ENCODE results near the gene SMTN.

The SMTN gene

GRCh38 chr22:31079095-31079642, 1.9 kb upstream of the SMTN start:
- TF ChIP-seq JUND (IDR thresholded peaks at IDR 0.05; ENCODE audit: low read depth): no peak
- peak in 1 of 2 experiments; percentile 58 for DNase-seq (ENCODE audit: low read depth in 1 of 2, low spot score in 1 of 2)
- in situ Hi-C loops (cut with HindIII; ENCODE audit: low pct_unique_long_range_greater_than_20kb, low sequenced_read_pairs): no loop called here

DNA sequence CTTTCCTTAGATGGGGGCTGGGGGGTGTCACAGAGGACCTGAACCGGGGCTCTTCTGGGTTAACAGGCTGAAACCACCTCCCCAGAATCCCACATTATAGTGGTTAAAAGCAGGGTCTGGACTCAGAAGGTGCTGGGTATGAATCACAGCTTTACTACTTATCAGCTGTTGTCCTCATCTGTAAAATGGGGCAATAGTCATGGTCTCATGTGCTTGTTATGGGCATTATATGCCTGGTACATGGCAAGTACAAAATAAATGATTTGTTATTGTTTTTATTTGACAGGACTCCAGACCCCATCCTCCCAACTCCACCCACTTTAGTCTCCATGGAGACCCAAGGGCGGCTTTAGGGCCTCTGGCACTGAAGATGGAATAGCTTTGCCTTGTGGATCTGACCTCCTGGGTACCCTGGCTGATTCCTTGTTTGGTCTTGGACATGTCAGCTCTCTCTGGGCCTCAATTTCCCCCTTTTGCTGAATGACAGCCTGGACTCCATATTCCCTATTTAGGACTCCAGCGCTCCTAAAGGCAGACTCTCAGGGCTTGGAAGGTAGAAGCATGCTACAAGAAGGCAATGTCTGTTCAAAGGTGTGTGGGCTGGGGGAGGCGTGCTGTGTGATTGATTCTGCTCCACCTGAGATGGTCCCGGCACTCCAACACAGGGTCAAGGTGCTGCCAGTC, 812 bp upstream of the SMTN start:
- DNase-seq (ENCODE audit: low read depth in 1 of 2, low spot score in 1 of 2): no peak
- no peak for TF ChIP-seq JUND (IDR thresholded peaks at IDR 0.05; ENCODE audit: low read depth)
- in situ Hi-C loops (cut with HindIII; ENCODE audit: low pct_unique_long_range_greater_than_20kb, low sequenced_read_pairs): no loop called here

GRCh38 chr22:31081963-31082605, 966 bp downstream of the SMTN start:
- in situ Hi-C loops (cut with HindIII; ENCODE audit: low pct_unique_long_range_greater_than_20kb, low sequenced_read_pairs): no loop called here
- no peak for TF ChIP-seq JUND (IDR thresholded peaks at IDR 0.05; ENCODE audit: low read depth)
- DNase-seq (ENCODE audit: low read depth in 1 of 2, low spot score in 1 of 2): peak in 1 of 2 experiments; percentile 2

- DNase-seq (ENCODE audit: low read depth in 1 of 2, low spot score in 1 of 2): peak; percentile 61 to 66
- in situ Hi-C loops (cut with HindIII; ENCODE audit: low pct_unique_long_range_greater_than_20kb, low sequenced_read_pairs): no loop called here
- no peak for TF ChIP-seq JUND (IDR thresholded peaks at IDR 0.05; ENCODE audit: low read depth)
These were observed 1.7 kb downstream of the SMTN start for GRCh38 chr22:31082606-31083376.

- in situ Hi-C loops (cut with HindIII; ENCODE audit: low pct_unique_long_range_greater_than_20kb, low sequenced_read_pairs): no loop called here
These were observed 2.3 kb downstream of the SMTN start for GRCh38 chr22:31083377-31083768.

GRCh38 chr22:31083923-31084810, 3.0 kb downstream of the SMTN start:
- DNase-seq (ENCODE audit: low read depth in 1 of 2, low spot score in 1 of 2): peak in 1 of 2 experiments; percentile 2
- in situ Hi-C loops (cut with HindIII; ENCODE audit: low pct_unique_long_range_greater_than_20kb, low sequenced_read_pairs): no loop called here
- TF ChIP-seq JUND (IDR thresholded peaks at IDR 0.05; ENCODE audit: low read depth): no peak

More at GRCh38 chr22:31083377-31083768, 2.3 kb downstream of the SMTN start:
- TF ChIP-seq JUND (IDR thresholded peaks at IDR 0.05; ENCODE audit: low read depth): no peak
- peak in 1 of 2 experiments; percentile 5 for DNase-seq (ENCODE audit: low read depth in 1 of 2, low spot score in 1 of 2)

DNA sequence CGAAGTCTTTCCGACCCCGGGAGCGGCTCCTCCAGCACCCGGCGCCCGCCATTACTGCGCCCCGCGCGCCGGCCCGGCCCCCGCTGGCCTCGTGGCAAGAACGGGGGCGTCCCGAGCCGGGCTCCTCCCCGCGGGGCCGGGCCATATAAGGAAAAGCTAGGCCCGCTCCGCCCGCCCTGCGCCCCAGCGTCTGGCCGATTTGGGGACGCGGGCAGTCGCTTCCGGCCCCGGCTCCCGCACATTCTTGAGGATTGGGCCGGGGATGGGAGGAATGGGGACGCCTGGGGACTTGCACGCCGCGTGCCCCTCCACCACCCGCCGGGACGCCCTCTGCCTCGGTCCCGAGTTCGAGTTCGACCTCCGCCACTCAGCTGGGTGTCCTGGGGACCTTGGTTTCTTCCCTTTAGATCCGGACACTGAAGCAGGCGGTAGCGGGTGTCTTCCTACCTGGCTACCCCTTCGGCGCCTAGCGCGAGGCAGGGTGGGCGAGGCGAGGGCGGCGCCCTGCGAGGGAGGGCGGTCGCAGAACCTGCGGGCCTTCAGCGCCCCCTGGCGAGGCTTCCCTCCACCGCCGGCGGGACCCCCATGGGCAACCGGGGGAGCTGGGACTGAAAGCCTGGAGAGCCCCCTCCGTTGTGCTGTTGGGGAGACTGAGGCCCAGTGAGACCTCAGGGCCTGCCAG, 3.8 kb downstream of the SMTN start:
- no peak for TF ChIP-seq JUND (IDR thresholded peaks at IDR 0.05; ENCODE audit: low read depth)
- in situ Hi-C loops (cut with HindIII; ENCODE audit: low pct_unique_long_range_greater_than_20kb, low sequenced_read_pairs): no loop called here
- no peak for DNase-seq (ENCODE audit: low read depth in 1 of 2, low spot score in 1 of 2)

GRCh38 chr22:31085493-31085824, 4.3 kb downstream of the SMTN start:
- in situ Hi-C loops (cut with HindIII; ENCODE audit: low pct_unique_long_range_greater_than_20kb, low sequenced_read_pairs): no loop called here
- no peak for TF ChIP-seq JUND (IDR thresholded peaks at IDR 0.05; ENCODE audit: low read depth)
- DNase-seq (ENCODE audit: low read depth in 1 of 2, low spot score in 1 of 2): no peak

DNA sequence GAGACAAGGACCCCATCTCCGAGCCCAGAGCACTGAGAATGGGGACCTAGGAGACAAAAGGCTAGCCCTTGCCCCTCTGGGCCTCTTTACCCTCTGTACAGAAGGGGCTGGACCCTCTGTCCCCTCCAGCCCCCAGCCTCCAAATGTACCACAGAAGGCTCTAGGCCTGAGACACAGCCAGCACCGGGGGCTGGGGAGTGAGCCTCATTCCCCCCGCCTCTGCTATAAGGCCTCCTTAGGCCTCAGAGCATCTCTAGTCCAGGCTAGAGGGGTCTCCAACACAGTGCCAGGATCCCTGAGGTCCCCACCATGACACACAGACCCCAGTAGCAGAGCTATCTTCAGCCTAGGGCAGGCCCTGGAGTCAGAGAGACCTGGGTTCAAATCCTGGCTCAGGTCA, 4.8 kb downstream of the SMTN start:
- DNase-seq (ENCODE audit: low read depth in 1 of 2, low spot score in 1 of 2): peak in 1 of 2 experiments; percentile 1
- TF ChIP-seq JUND (IDR thresholded peaks at IDR 0.05; ENCODE audit: low read depth): no peak
- in situ Hi-C loops (cut with HindIII; ENCODE audit: low pct_unique_long_range_greater_than_20kb, low sequenced_read_pairs): no loop called here

- in situ Hi-C loops (cut with HindIII; ENCODE audit: low pct_unique_long_range_greater_than_20kb, low sequenced_read_pairs): no loop called here
- DNase-seq (ENCODE audit: low read depth in 1 of 2, low spot score in 1 of 2): peak in 1 of 2 experiments; percentile 1
- TF ChIP-seq JUND (IDR thresholded peaks at IDR 0.05; ENCODE audit: low read depth): no peak
These were observed 5.7 kb downstream of the SMTN start for GRCh38 chr22:31086703-31087330.

DNA sequence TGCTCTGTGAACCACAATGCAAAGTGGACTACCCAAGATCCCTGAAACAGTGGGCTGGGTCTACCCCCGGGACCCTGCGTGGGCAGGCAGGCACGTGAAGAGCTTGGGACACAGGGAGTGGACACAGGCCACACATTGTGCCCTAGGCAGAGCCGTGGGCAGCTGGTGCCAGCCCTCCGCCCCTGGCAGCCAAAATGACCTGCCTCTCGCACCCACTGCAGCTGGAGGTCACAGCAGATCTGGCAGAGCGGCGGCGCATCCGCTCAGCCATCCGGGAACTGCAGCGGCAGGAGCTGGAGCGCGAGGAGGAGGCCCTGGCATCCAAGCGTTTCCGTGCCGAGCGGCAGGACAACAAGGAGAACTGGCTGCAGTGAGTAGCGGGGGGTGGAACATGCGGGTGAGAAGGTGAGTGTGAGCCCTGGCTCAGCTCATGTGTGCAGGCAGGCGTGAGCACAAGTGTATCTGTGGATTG, 6.7 kb downstream of the SMTN start:
- in situ Hi-C loops (cut with HindIII; ENCODE audit: low pct_unique_long_range_greater_than_20kb, low sequenced_read_pairs): no loop called here
- peak in 1 of 2 experiments; percentile 1 for DNase-seq (ENCODE audit: low read depth in 1 of 2, low spot score in 1 of 2)
- TF ChIP-seq JUND (IDR thresholded peaks at IDR 0.05; ENCODE audit: low read depth): no peak
